GM18520 (cell line): ENCODE results near the gene WRAP73.

Source experiments
- ATAC-seq: cut with Tn5 transposase; IDR thresholded peaks from one replicate; pipeline ENCODE4 v1.9.1; 2021; ENCODE audit not compliant: unreplicated experiment

Gene WRAP73

GRCh38 chr1:3650248-3651025 lies 534 bp upstream of the WRAP73 start:
- no peak for ATAC-seq

GRCh38 chr1:3646596-3646995 lies 3.3 kb downstream of the WRAP73 start:
- no peak for ATAC-seq

- no peak for ATAC-seq
Observed at GRCh38 chr1:3645666-3646355, 4.1 kb downstream of the WRAP73 start.

- ATAC-seq: no peak
Observed at GRCh38 chr1:3645247-3645646, 4.7 kb downstream of the WRAP73 start.

GRCh38 chr1:3644273-3644672 lies 5.6 kb downstream of the WRAP73 start:
- ATAC-seq: no peak

- no peak for ATAC-seq
Observed at GRCh38 chr1:3642919-3643675, 6.8 kb downstream of the WRAP73 start.

- no peak for ATAC-seq
Observed at GRCh38 chr1:3641816-3642215, 8.1 kb downstream of the WRAP73 start.

GRCh38 chr1:3641046-3641760 lies 8.7 kb downstream of the WRAP73 start:
- no peak for ATAC-seq

- no peak for ATAC-seq
Observed at GRCh38 chr1:3640121-3640837, 9.6 kb downstream of the WRAP73 start.

GRCh38 chr1:3639397-3639911 lies 10.4 kb downstream of the WRAP73 start:
- ATAC-seq: no peak

GRCh38 chr1:3638676-3639075 lies 11.2 kb downstream of the WRAP73 start:
- ATAC-seq: no peak

GRCh38 chr1:3638027-3638426 lies 11.9 kb downstream of the WRAP73 start:
- no peak for ATAC-seq

- no peak for ATAC-seq
Observed at GRCh38 chr1:3636531-3636930, 13.4 kb downstream of the WRAP73 start.

- no peak for ATAC-seq
Observed at GRCh38 chr1:3636080-3636479, 13.8 kb downstream of the WRAP73 start.

- ATAC-seq: no peak
Observed at GRCh38 chr1:3634059-3634800, 15.7 kb downstream of the WRAP73 start.

GRCh38 chr1:3633344-3634058 lies 16.4 kb downstream of the WRAP73 start:
- ATAC-seq: no peak

- no peak for ATAC-seq
Observed at GRCh38 chr1:3632716-3633343, 17.1 kb downstream of the WRAP73 start.

- no peak for ATAC-seq
Observed at GRCh38 chr1:3632298-3632697, 17.6 kb downstream of the WRAP73 start.
